ENCODE measurements around the gene KRTAP1-3. TPM values are rescaled to one million over a fixed set of nuclear protein-coding genes. Genes with fewer than 3 reads are reported as not detected.
A peak's percentile ranks its signal among the peaks of the same experiment; 100 is the strongest.

The KRTAP1-3 gene
- total and polyA plus RNA-seq, 11 donors = not detected

- Histone ChIP-seq H3K27ac (no peak overlapping the region), H3K9me3 (no peaks in the 10 kb centered on the region), H3K36me3 (no peaks in the 10 kb centered on the region), H3K27me3 (peaks cover 0 to 4% (median 0%) of the 10 kb centered on the region in 9 donors), H3K4me3 (no peak overlapping the region), H3K4me1 (peaks cover 0 to 9% (median 0%) of the 10 kb centered on the region in 12 donors)
- DNase-seq (no peak), ATAC-seq (no peak)
- intact Hi-C loops (cut with DNase I) = no loop called here
- 67 to 77% (median 72%) methylated on average over 7 of the region's 7 CpGs for WGBS, 4 donors
- no peak for TF ChIP-seq POLR2A (IDR thresholded peaks at IDR 0.05)
- no peak for TF ChIP-seq CTCF (IDR thresholded peaks at IDR 0.05)
Measured at GRCh38 chr17:41015454-41015853, 19.2 kb downstream of the KRTAP1-3 start.

- no peak for DNase-seq
- ATAC-seq = peak in 1 of 4 donors; percentile 62
- 3 to 13% (median 12%) methylated on average over 1 of the region's 1 CpG for WGBS, 4 donors
- H3K4me1 ChIP-seq = peaks cover 0 to 9% (median 0%) of the 10 kb centered on the region in 12 donors
- no peak for TF ChIP-seq CTCF (IDR thresholded peaks at IDR 0.05)
- no peak for TF ChIP-seq POLR2A (IDR thresholded peaks at IDR 0.05)
- H3K36me3 ChIP-seq = no peaks in the 10 kb centered on the region
- H3K9me3 ChIP-seq = no peaks in the 10 kb centered on the region
- intact Hi-C loops (cut with DNase I) = loop anchor here in 1 of 10 donors (5.0 kb wide), 1 partner anchor 51 kb away; no protein-coding TSS in a partner anchor
- peaks cover 0 to 4% (median 0%) of the 10 kb centered on the region in 9 donors for H3K27me3 ChIP-seq
- H3K27ac ChIP-seq = no peak overlapping the region
- H3K4me3 ChIP-seq = no peak overlapping the region
Measured at GRCh38 chr17:41013606-41014005, 21.1 kb downstream of the KRTAP1-3 start.

- intact Hi-C loops (cut with DNase I) = loop anchor here in 1 of 10 donors (5.0 kb wide), 1 partner anchor 51 kb away; no protein-coding TSS in a partner anchor
- peaks cover 0 to 4% (median 0%) of the 10 kb centered on the region in 9 donors for H3K27me3 ChIP-seq
- TF ChIP-seq POLR2A (IDR thresholded peaks at IDR 0.05) = no peak
- no peak for TF ChIP-seq CTCF (IDR thresholded peaks at IDR 0.05)
- H3K27ac ChIP-seq = no peak overlapping the region
- 60 to 81% (median 78%) methylated on average over 3 of the region's 3 CpGs for WGBS, 4 donors
- H3K4me3 ChIP-seq = no peak overlapping the region
- no peaks in the 10 kb centered on the region for H3K9me3 ChIP-seq
- no peaks in the 10 kb centered on the region for H3K36me3 ChIP-seq
- DNase-seq = no peak
- no peak for ATAC-seq
- H3K4me1 ChIP-seq = peaks cover 0 to 9% (median 0%) of the 10 kb centered on the region in 12 donors
Measured at GRCh38 chr17:41013181-41013580, 21.5 kb downstream of the KRTAP1-3 start.

- Histone ChIP-seq H3K4me1 (peaks cover 0 to 9% (median 0%) of the 10 kb centered on the region in 12 donors), H3K9me3 (no peaks in the 10 kb centered on the region), H3K4me3 (no peak overlapping the region), H3K36me3 (no peaks in the 10 kb centered on the region), H3K27me3 (peaks cover 0 to 4% (median 0%) of the 10 kb centered on the region in 9 donors), H3K27ac (no peak overlapping the region)
- DNase-seq (no peak), ATAC-seq (no peak)
- intact Hi-C loops (cut with DNase I) = loop anchor here in 1 of 10 donors (5.0 kb wide), 1 partner anchor 50 kb away; no protein-coding TSS in a partner anchor
- WGBS, 4 donors = 67 to 68% (median 67%) methylated on average over 6 of the region's 6 CpGs
- TF ChIP-seq CTCF (IDR thresholded peaks at IDR 0.05) (no peak), POLR2A (IDR thresholded peaks at IDR 0.05) (no peak)
Measured at GRCh38 chr17:41012326-41013120, 22.2 kb downstream of the KRTAP1-3 start.

All from heart left ventricle (tissue), 16 donors.